ENCODE results near the gene ADAT3.

- TF ChIP-seq CTCF (IDR thresholded peaks at IDR 0.05; ENCODE audit: low read length) (no peak), EZH2 (optimal IDR thresholded peaks at IDR 0.05; ENCODE audit: low read depth, low read length) (no peak)
Observed at GRCh38 chr19:1884291-1884718, 20.9 kb upstream of the ADAT3 start.
